Panc1 (cell line): Measurements from ENCODE around the gene SLC9A2. TPM values are rescaled to one million over a fixed set of nuclear protein-coding genes. Genes with fewer than 3 reads are reported as not detected.

Experiments used
- ATAC-seq: fragments of 200-7000 bp; cut with Tn5 transposase; 2 replicates; pipeline ENCODE4 v1.9.1; 2020; ENCODE audit warnings: mild to moderate bottlenecking, moderate library complexity
- BruUV-seq: library from RNA; stranded (reverse); fragments of 400-500 nt; replicated peaks from 2 replicates; lab custom pipeline; 2021; lab: Mats Ljungman, UMichigan
- CTCF ChIA-PET: fragments of 300-600 bp; sonication (Branson Sonifier 250); formaldehyde crosslinking; loops from one replicate; lab custom pipeline; 2022; ENCODE audit warnings: antibody characterized with exemption; lab: Charles Lee
- POLR2A ChIA-PET: fragments of 300-600 bp; sonication (Branson Sonifier 250); formaldehyde crosslinking; loops from one replicate; lab custom pipeline; 2022; ENCODE audit warnings: antibody characterized with exemption; lab: Charles Lee
- DNase-seq: peaks from one replicate; pipeline ENCODE4 v3.0.0-alpha.2; 2010; ENCODE audit warnings: low read depth, low spot score
- H3K27ac ChIP-seq: 2 replicates; pipeline ENCODE4 v1.5.1; 2011; ENCODE audit warnings: mild to moderate bottlenecking, low read length, inconsistent platforms
- H3K27me3 ChIP-seq: fragments of 200-500 bp; sonication (Bioruptor generic); 2 replicates; pipeline ENCODE4 v1.6.0; 2014; ENCODE audit warnings: low read length, inconsistent platforms; ENCODE audit not compliant: control insufficient read depth, insufficient read depth
- H3K36me3 ChIP-seq: fragments of 200-500 bp; sonication (Bioruptor generic); 2 replicates; pipeline ENCODE4 v1.5.1; 2014; ENCODE audit warnings: inconsistent platforms, mild to moderate bottlenecking, low read length, moderate library complexity; ENCODE audit not compliant: control insufficient read depth, insufficient read depth
- H3K4me1 ChIP-seq: 2 replicates; pipeline ENCODE4 v1.5.1; 2011; ENCODE audit warnings: inconsistent platforms, mild to moderate bottlenecking, low read length, moderate library complexity; ENCODE audit not compliant: control insufficient read depth, insufficient read depth
- H3K4me3 ChIP-seq, 2 experiments: 2 replicates each; pipeline ENCODE4 v1.5.1; 2011 to 2012; ENCODE audit warnings: low read depth in 2 of 2, low read length in 2 of 2, mild to moderate bottlenecking in 2 of 2, inconsistent platforms in 1 of 2, moderate library complexity in 1 of 2
- H3K9me3 ChIP-seq: fragments of 200-500 bp; sonication (Bioruptor generic); 2 replicates; pipeline ENCODE4 v1.5.1; 2014; ENCODE audit warnings: low read depth, mild to moderate bottlenecking, inconsistent platforms, low read length, moderate library complexity; ENCODE audit not compliant: control insufficient read depth, insufficient read depth
- POLR2AphosphoS5 ChIP-seq: IDR thresholded peaks from 2 replicates; pipeline ENCODE4 v1.6.1; 2012; ENCODE audit warnings: mild to moderate bottlenecking, low read depth, low read length, moderate library complexity
- SIN3A ChIP-seq: IDR thresholded peaks from 2 replicates; pipeline ENCODE4 v1.6.1; 2012; ENCODE audit warnings: low read depth, mild to moderate bottlenecking, low read length, moderate library complexity, borderline replicate concordance; ENCODE audit not compliant: insufficient read depth
- TCF7L2 ChIP-seq: IDR thresholded peaks from 2 replicates; pipeline ENCODE4 v1.6.1; 2011; ENCODE audit warnings: mild to moderate bottlenecking, low read depth, low read length, inconsistent platforms
- in situ Hi-C: cut with HindIII; loops from 2 replicates; pipeline ENCODE4 v1.10.0; 2016; ENCODE audit warnings: low sequenced_read_pairs, low pct_unique_long_range_greater_than_20kb
- intact Hi-C: fragments of 100-400 bp; cut with micrococcal nuclease; formaldehyde crosslinking; loops from one replicate; pipeline ENCODE4 v1.10.0; 2022; ENCODE audit not compliant: unreplicated experiment
- total RNA-seq: library from RNA; stranded (reverse); gene quantifications from one replicate; pipeline ENCODE4 v1.2.1, GENCODE V29; 2021; ENCODE audit not compliant: unreplicated experiment
- TF ChIP-seq, protein P1 (sequence below): fragments of 450-650 bp; IDR thresholded peaks from 2 replicates; pipeline ENCODE4 v1.5.1; 2017; ENCODE audit warnings: mild to moderate bottlenecking
- TF ChIP-seq, protein P2 (sequence below), 2 experiments: IDR thresholded peaks; 2 replicates each; pipeline ENCODE4 v1.6.1; 2011 to 2012; ENCODE audit warnings: low read depth in 2 of 2, control low read depth in 1 of 2, low read length in 1 of 2, mild to moderate bottlenecking in 1 of 2, moderate library complexity in 1 of 2; ENCODE audit not compliant: insufficient read depth in 1 of 2

Gene SLC9A2
- total RNA-seq, 1 experiment from 2014 or later, result 4.1 TPM

DNA sequence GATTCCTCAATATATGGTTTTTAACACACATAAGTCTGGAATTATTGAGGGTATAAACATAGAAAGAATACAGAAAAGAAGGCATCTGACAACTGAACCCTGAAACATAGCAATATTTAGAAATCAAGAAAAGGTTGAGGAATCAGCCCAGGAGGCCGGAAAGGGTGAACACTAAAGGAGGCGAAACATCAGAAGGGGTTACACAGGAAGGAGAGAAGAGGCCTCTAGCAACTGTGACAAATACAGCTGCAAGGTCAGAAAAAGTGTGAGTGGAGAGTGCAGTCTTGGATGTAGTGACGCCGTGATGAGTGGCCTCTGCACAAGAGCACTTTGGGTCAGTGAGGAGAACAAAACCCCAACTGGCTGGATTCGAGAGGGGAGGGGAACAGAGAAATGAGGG lies 70.7 kb downstream of the SLC9A2 start:
- BruUV-seq, result no TSS peak
- in situ Hi-C loops (no loop called here), intact Hi-C loops (no loop called here)
- TF ChIP-seq, protein P1, sequence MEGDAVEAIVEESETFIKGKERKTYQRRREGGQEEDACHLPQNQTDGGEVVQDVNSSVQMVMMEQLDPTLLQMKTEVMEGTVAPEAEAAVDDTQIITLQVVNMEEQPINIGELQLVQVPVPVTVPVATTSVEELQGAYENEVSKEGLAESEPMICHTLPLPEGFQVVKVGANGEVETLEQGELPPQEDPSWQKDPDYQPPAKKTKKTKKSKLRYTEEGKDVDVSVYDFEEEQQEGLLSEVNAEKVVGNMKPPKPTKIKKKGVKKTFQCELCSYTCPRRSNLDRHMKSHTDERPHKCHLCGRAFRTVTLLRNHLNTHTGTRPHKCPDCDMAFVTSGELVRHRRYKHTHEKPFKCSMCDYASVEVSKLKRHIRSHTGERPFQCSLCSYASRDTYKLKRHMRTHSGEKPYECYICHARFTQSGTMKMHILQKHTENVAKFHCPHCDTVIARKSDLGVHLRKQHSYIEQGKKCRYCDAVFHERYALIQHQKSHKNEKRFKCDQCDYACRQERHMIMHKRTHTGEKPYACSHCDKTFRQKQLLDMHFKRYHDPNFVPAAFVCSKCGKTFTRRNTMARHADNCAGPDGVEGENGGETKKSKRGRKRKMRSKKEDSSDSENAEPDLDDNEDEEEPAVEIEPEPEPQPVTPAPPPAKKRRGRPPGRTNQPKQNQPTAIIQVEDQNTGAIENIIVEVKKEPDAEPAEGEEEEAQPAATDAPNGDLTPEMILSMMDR, result no peak
- TF ChIP-seq SIN3A, result no peak
- TF ChIP-seq TCF7L2, result no peak
- TF ChIP-seq, protein P2, sequence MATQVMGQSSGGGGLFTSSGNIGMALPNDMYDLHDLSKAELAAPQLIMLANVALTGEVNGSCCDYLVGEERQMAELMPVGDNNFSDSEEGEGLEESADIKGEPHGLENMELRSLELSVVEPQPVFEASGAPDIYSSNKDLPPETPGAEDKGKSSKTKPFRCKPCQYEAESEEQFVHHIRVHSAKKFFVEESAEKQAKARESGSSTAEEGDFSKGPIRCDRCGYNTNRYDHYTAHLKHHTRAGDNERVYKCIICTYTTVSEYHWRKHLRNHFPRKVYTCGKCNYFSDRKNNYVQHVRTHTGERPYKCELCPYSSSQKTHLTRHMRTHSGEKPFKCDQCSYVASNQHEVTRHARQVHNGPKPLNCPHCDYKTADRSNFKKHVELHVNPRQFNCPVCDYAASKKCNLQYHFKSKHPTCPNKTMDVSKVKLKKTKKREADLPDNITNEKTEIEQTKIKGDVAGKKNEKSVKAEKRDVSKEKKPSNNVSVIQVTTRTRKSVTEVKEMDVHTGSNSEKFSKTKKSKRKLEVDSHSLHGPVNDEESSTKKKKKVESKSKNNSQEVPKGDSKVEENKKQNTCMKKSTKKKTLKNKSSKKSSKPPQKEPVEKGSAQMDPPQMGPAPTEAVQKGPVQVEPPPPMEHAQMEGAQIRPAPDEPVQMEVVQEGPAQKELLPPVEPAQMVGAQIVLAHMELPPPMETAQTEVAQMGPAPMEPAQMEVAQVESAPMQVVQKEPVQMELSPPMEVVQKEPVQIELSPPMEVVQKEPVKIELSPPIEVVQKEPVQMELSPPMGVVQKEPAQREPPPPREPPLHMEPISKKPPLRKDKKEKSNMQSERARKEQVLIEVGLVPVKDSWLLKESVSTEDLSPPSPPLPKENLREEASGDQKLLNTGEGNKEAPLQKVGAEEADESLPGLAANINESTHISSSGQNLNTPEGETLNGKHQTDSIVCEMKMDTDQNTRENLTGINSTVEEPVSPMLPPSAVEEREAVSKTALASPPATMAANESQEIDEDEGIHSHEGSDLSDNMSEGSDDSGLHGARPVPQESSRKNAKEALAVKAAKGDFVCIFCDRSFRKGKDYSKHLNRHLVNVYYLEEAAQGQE (IDR thresholded peaks at IDR 0.05; ENCODE audit: insufficient read depth in 1 of 2, low read depth in 2 of 2, low read length in 1 of 2), result no peak
- TF ChIP-seq POLR2AphosphoS5, result no peak
- POLR2A ChIA-PET, result no interaction called here
- Histone ChIP-seq H3K27ac (no peak overlapping the region), H3K36me3 (no peaks in the 10 kb centered on the region), H3K9me3 (no peaks in the 10 kb centered on the region), H3K27me3 (no peaks in the 10 kb centered on the region), H3K4me3 (no peak overlapping the region), H3K4me1 (no peaks in the 10 kb centered on the region)
- CTCF ChIA-PET, result no interaction called here
- DNase-seq, result no peak
- ATAC-seq, result no peak

DNA sequence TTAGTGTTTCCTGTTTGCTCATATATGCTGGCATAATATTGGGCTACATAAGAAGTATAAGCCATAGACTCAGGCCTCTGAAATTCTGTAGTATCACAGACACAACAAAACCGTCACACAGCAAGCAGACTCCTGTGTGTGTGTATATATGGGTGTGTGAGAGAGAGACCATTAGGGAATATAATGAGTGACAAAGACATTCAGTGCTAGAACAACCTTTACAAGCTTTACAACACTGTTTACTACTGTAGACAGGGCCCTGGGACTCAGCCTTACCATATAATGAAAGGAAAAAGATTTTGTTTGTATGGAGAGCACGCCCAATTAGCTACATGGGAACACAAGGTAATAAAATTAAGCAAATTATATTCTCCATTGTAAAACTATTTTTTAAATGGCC lies 77.1 kb downstream of the SLC9A2 start:
- in situ Hi-C loops, result no loop called here

More for the DNA sequence above, 77.1 kb downstream of the SLC9A2 start:
- no peak for TF ChIP-seq TCF7L2
- TF ChIP-seq SIN3A, result no peak
- no peak for TF ChIP-seq POLR2AphosphoS5
- TF ChIP-seq, protein P1, result no peak
- TF ChIP-seq, protein P2 (IDR thresholded peaks at IDR 0.05; ENCODE audit: insufficient read depth in 1 of 2, low read depth in 2 of 2, low read length in 1 of 2), result no peak
- POLR2A ChIA-PET, result no interaction called here
- Histone ChIP-seq H3K4me1 (no peaks in the 10 kb centered on the region), H3K27me3 (no peaks in the 10 kb centered on the region), H3K27ac (no peak overlapping the region), H3K36me3 (no peaks in the 10 kb centered on the region), H3K4me3 (no peak overlapping the region), H3K9me3 (no peaks in the 10 kb centered on the region)
- CTCF ChIA-PET, result no interaction called here
- DNase-seq (no peak), ATAC-seq (no peak)
- intact Hi-C loops, result no loop called here
- no TSS peak for BruUV-seq
